Esophagus squamous epithelium (tissue), 4 donors: ENCODE results near the gene ENDOU.
A peak's percentile ranks its signal among the peaks of the same experiment; 100 is the strongest.

ENCODE experiments used
- CTCF ChIP-seq, 6 experiments: fragments of 450-650 bp in 4 of 6; fragments of 200-600 bp in 2 of 6; sonication (generic) in 2 of 6; IDR thresholded peaks; one replicate each; pipeline ENCODE4 v1.5.1; 2016 to 2019; ENCODE audit warnings: antibody characterized with exemption in 6 of 6, mild to moderate bottlenecking in 4 of 6, moderate library complexity in 4 of 6
- POLR2A ChIP-seq, 4 donors: fragments of 450-650 bp; IDR thresholded peaks; one replicate each; pipeline ENCODE4 v1.6.1; 2017; ENCODE audit warnings: antibody characterized with exemption in 4 of 4, mild to moderate bottlenecking in 4 of 4, moderate library complexity in 3 of 4

- TF ChIP-seq CTCF (IDR thresholded peaks at IDR 0.05) (peak; percentile 46 to 82 (median 68)), POLR2A (IDR thresholded peaks at IDR 0.05) (peak in 3 of 4 donors; percentile 11 to 80 (median 68))
Observed at GRCh38 chr12:47705566-47706425, 19.5 kb downstream of the ENDOU start, which contains the start of gene RPAP3.
